ENCODE data around the gene TMEM134. TPM values are rescaled to one million over a fixed set of nuclear protein-coding genes. Genes with fewer than 3 reads are reported as not detected.

TMEM134 gene
- total and polyA plus RNA-seq, 10 of the 15 experiments (the other 5 are each of a cell fraction or from before 2014, with no cell fraction given): 1.6 to 93.8 (median 27.8) TPM

GRCh38 chr11:67463186-67463585 lies 5.9 kb downstream of the TMEM134 start:
- intact Hi-C loops (cut with micrococcal nuclease; ENCODE audit: unreplicated experiment): no loop called here
- ChIA-PET RAD21 (ENCODE audit: unreplicated experiment) (interaction anchor here (0.7 to 1.4 kb wide), 2 partner anchors 25 to 42 kb away, joined by 3 read pairs; partner anchors contain the start of genes PITPNM1 and PTPRCAP), POLR2A (interaction anchor here (0.6 to 6.3 kb wide), 3 partner anchors 20 to 35 kb away, joined by 3 to 50 read pairs (median 4); partner anchors contain the start of genes CORO1B, PTPRCAP and RPS6KB2), SMC1A (ENCODE audit: uncharacterized antibody, unreplicated experiment) (no interaction called here), CTCF (interaction anchor here (0.6 to 1.4 kb wide), 2 partner anchors 14 to 62 kb away, joined by 3 read pairs; no protein-coding TSS in a partner anchor)
- FAIRE-seq (no peak), DNase-seq (ENCODE audit: low read depth, low spot score) (no peak), ATAC-seq (no peak)
- H2AFZ ChIP-seq (ENCODE audit: control insufficient read depth, low read depth, low read length): no peak overlapping the region
- no peaks in the 10 kb centered on the region; a peak in 1 of 4 replicates for H3K36me3 ChIP-seq (ENCODE audit: control insufficient read depth in 2 of 2, insufficient read depth in 2 of 2, low read length in 1 of 2)
- 96% methylated on average over 10 of the region's 10 CpGs for WGBS (ENCODE audit: insufficient coverage, insufficient replicate concordance, low lambda C conversion rate, missing lambda C conversion rate)
- no peaks in the 10 kb centered on the region for H3K27me3 ChIP-seq (replicated peaks in 1 of 2; ENCODE audit: control insufficient read depth in 2 of 2, insufficient read depth in 2 of 2, low read length in 1 of 2)
- H3K9ac ChIP-seq (ENCODE audit: control insufficient read depth, insufficient read depth, low read length): no peak overlapping the region
- H3K79me2 ChIP-seq (ENCODE audit: control insufficient read depth, insufficient read depth, low read length): peaks cover 8% of the 10 kb centered on the region
- H3K9me3 ChIP-seq (replicated peaks; ENCODE audit: control insufficient read depth, insufficient read depth, low read length): no peaks in the 10 kb centered on the region
- H3K4me1 ChIP-seq (ENCODE audit: control insufficient read depth, insufficient read depth, low read length): peaks cover 43% of the 10 kb centered on the region
- TF ChIP-seq E2F8 (IDR thresholded peaks at IDR 0.05; ENCODE audit: low read depth, partially characterized antibody) (no peak), ZNF687 (IDR thresholded peaks at IDR 0.05) (no peak), SREBF1 (IDR thresholded peaks at IDR 0.05; ENCODE audit: low read length) (no peak)
- no peak overlapping the region for H3K27ac ChIP-seq (ENCODE audit: control insufficient read depth, insufficient read depth)
- H4K20me1 ChIP-seq (ENCODE audit: control insufficient read depth, insufficient read depth): no peaks in the 10 kb centered on the region
- H3K4me2 ChIP-seq (ENCODE audit: control insufficient read depth, insufficient read depth): no peak overlapping the region
- H3K4me3 ChIP-seq: no peak overlapping the region
- BruUV-seq (replicated peaks): no TSS peak
- in situ Hi-C loops (cut with MboI): no loop called here

All from GM12878 (cell line).